HL-60/S4 treated with retinoic acid at 250 ng/mL for 4 days and 3 days (cell line): Measurements from ENCODE around the gene SEC16A.

ENCODE experiments used
- in situ Hi-C: fragments of 300-500 bp; cut with MboI; formaldehyde crosslinking; loops from 2 replicates; pipeline ENCODE4 v1.7.0; 2022; ENCODE audit warnings: low sequenced_read_pairs

The SEC16A gene

GRCh38 chr9:136518623-136519022 is 35.8 kb upstream of the SEC16A start:
- in situ Hi-C loops: no loop called here

GRCh38 chr9:136517950-136518349 is 35.1 kb upstream of the SEC16A start:
- in situ Hi-C loops: no loop called here

- in situ Hi-C loops: no loop called here
These were observed 34.3 kb upstream of the SEC16A start for GRCh38 chr9:136517012-136517743.

GRCh38 chr9:136516191-136516654 is 33.4 kb upstream of the SEC16A start:
- in situ Hi-C loops: no loop called here

- in situ Hi-C loops: no loop called here
These were observed 32.4 kb upstream of the SEC16A start for GRCh38 chr9:136515276-136515675.

- in situ Hi-C loops: no loop called here
These were observed 31.3 kb upstream of the SEC16A start for GRCh38 chr9:136514022-136514714.

GRCh38 chr9:136513191-136513590 is 30.4 kb upstream of the SEC16A start:
- in situ Hi-C loops: no loop called here

GRCh38 chr9:136512651-136513071 is 29.8 kb upstream of the SEC16A start:
- in situ Hi-C loops: no loop called here

GRCh38 chr9:136511670-136512592 is 29.1 kb upstream of the SEC16A start:
- in situ Hi-C loops: no loop called here

- in situ Hi-C loops: no loop called here
These were observed 28.4 kb upstream of the SEC16A start for GRCh38 chr9:136511144-136511669.

GRCh38 chr9:136510561-136510960 is 27.7 kb upstream of the SEC16A start:
- in situ Hi-C loops: no loop called here

- in situ Hi-C loops: no loop called here
These were observed 26.7 kb upstream of the SEC16A start for GRCh38 chr9:136509549-136509948.

GRCh38 chr9:136508729-136509500 is 26.1 kb upstream of the SEC16A start:
- in situ Hi-C loops: no loop called here

- in situ Hi-C loops: no loop called here
These were observed 25.1 kb upstream of the SEC16A start for GRCh38 chr9:136507992-136508375.

GRCh38 chr9:136507221-136507991 is 24.6 kb upstream of the SEC16A start:
- in situ Hi-C loops: no loop called here

- in situ Hi-C loops: no loop called here
These were observed 23.6 kb upstream of the SEC16A start for GRCh38 chr9:136506425-136506824.

- in situ Hi-C loops: no loop called here
These were observed 22.9 kb upstream of the SEC16A start for GRCh38 chr9:136505406-136506403.
